ENCODE data around the gene ELAC1.
A peak's percentile ranks its signal among the peaks of the same experiment; 100 is the strongest.

The ELAC1 gene

GRCh38 chr18:51017140-51017879, 49.5 kb downstream of the ELAC1 start:
- DNase-seq (ENCODE audit: low spot score) (no peak), FAIRE-seq (no peak)

DNA sequence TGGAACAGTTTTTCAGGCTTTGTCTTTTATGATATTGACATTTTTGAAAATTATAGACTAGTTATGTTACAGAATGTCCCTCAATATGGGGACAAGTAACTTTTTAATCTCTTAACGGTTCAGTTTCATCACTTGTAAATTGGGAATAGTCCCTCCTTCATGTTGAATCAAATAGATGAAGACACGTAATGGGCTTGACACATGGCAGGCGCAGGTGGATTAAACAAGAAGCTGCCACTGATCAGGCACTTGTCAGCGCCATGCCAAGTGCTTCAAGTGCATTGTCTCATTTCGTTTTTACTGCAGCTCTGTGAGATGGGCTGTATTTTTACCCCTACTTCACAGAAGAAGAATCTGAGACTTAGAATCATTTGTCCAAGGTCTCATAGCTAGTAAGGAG, 52.7 kb downstream of the ELAC1 start:
- no peak for FAIRE-seq
- DNase-seq (ENCODE audit: low spot score) = no peak

- FAIRE-seq = no peak
- no peak for DNase-seq (ENCODE audit: low spot score)
Measured at GRCh38 chr18:51021226-51021965, 53.6 kb downstream of the ELAC1 start.

GRCh38 chr18:51025512-51025911, 57.7 kb downstream of the ELAC1 start:
- no peak for DNase-seq (ENCODE audit: low spot score)
- FAIRE-seq = no peak

DNA sequence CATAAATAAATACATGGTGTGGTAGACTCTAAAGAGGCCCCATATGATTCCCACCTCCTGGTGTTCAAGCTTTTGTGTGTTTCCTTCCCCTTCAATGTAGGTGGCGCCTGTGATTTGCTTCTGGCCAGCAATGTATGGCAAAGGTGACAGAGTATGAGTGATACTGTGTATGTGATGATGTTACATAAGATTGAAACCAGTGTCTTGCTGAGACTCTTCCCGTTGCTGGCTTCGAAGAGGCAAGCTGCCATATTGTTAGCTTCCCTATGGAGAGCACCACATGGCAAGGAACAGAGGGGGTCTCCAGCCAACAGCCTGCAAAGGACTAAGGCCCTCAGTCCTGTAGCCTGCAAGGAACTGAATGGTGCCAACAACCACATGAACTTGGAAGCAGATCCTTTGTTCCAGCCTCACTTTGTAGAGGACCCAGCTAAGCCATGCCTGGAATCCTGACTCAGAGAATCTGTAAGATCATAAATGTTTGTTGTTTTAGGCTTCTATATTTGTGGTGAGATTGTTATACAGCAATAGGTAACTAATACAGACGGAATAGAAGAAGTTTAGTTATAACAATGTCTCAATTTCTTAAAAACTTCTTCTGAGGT, 60.5 kb downstream of the ELAC1 start:
- DNase-seq (ENCODE audit: low spot score) (no peak), FAIRE-seq (no peak)

DNA sequence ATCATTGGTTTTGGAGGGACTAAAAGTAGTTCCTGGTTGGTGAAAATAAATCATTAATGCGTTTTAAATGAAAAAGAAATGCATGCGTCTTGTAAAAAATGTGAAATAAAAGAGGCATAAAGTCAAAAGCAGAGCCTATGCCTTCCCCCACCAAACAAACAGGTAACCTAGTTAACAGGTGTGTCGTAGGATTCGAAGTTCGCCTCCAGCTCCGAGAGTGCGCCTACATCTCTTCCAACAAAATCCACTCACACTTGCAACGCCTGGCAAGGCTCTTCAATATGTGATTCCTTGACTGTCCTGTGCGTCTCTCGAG, 61.5 kb downstream of the ELAC1 start:
- DNase-seq (ENCODE audit: low spot score) (no peak), FAIRE-seq (no peak)

GRCh38 chr18:51029694-51030536, 62.1 kb downstream of the ELAC1 start, which contains the start of gene SMAD4:
Gene SMAD4 (plus strand): TSS chr18:51030213. CDS start chr18:51047047, 16,834 bp downstream.
- FAIRE-seq = no peak
- peak; percentile 86 for DNase-seq (ENCODE audit: low spot score)

DNA sequence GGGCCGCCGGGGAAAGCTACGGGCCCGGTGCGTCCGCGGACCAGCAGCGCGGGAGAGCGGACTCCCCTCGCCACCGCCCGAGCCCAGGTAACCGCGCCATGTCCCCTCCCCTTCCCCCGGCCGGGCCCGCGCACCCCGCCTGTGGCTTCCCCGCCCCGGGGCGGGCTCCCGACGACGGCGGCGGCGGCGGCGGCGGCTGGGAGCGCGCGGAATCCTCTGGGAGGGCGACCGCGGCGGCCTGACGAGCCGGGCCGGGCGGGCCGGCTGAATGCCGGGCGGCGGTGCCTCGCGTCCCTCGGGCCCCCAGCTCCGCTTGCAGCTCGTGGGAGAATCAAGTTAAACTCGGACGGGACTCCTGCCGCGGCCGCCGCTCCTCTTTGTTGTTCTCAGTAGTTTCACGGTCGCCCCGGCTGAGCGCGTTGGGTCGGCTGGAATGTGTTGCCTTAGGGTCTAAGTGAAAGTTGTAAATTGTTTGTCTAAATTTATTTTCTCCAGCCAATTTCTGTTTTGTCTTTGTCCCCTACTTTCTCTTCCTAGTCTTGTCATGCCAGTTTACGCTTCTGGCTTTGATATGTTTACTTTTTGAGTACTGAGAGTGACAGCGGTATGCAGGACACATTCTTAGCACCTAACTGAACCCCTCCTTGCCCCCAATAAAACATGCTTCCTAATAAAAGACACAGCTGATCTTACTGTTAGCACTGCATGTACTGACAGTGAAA, 62.9 kb downstream of the ELAC1 start:
- FAIRE-seq (no peak), DNase-seq (ENCODE audit: low spot score) (no peak)

- DNase-seq (ENCODE audit: low spot score) (no peak), FAIRE-seq (no peak)
Measured at GRCh38 chr18:51032193-51032592, 64.4 kb downstream of the ELAC1 start.

DNA sequence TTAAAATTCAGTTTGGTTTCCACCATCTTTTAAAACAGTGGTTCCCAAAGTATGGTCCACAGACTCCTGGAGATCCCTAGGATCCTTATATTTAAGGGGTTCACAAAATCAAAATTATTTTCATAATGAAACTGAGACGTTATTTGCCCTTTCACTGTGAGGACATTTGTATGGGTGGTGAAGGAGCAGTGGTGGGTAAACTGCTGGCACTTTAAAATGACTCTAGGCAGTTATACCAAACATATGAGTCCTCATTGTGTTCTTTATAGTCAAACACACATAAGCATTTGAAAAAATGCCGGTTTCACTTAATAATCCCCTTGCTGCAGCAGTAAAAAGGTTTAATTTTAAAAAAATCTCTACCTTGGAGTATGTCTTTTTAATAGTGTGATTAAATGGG, 69.4 kb downstream of the ELAC1 start:
- no peak for FAIRE-seq

More for the DNA sequence above, 69.4 kb downstream of the ELAC1 start:
- no peak for DNase-seq (ENCODE audit: low spot score)
